WTC11 (cell line): ENCODE data around the gene ARMC2. TPM values are rescaled to one million over a fixed set of nuclear protein-coding genes. Genes with fewer than 3 reads are reported as not detected.

ENCODE experiments used
- ATAC-seq: fragments of 200-7000 bp; cut with Tn5 transposase; 2 replicates; pipeline ENCODE4 v1.10.0; 2021; ENCODE audit warnings: mild to moderate bottlenecking, moderate library complexity
- CTCF ChIA-PET: fragments of 300-600 bp; sonication (Branson Sonifier 250); formaldehyde crosslinking; loops from one replicate; lab custom pipeline; 2021; ENCODE audit warnings: antibody characterized with exemption; lab: Charles Lee
- POLR2A ChIA-PET: fragments of 350-600 bp; sonication (Branson Sonifier 250); formaldehyde crosslinking; loops from one replicate; lab custom pipeline; 2021; ENCODE audit warnings: antibody characterized with exemption; lab: Charles Lee
- DNase-seq: peaks from one replicate; pipeline ENCODE4 v3.0.0; 2021; ENCODE audit warnings: low spot score
- H3K27ac Mint-ChIP-seq: 2 replicates; pipeline ENCODE4 v1.8.0; 2021; ENCODE audit warnings: mixed read lengths
- H3K27me3 Mint-ChIP-seq: 2 replicates; pipeline ENCODE4 v1.8.0; 2021; ENCODE audit warnings: low read depth, mild to moderate bottlenecking, moderate library complexity, mixed read lengths
- H3K36me3 Mint-ChIP-seq: 2 replicates; pipeline ENCODE4 v1.8.0; 2021; ENCODE audit warnings: mixed read lengths
- H3K4me1 Mint-ChIP-seq: 2 replicates; pipeline ENCODE4 v1.8.0; 2022; ENCODE audit warnings: mixed read lengths
- H3K4me3 Mint-ChIP-seq: 2 replicates; pipeline ENCODE4 v1.8.0; 2021; ENCODE audit warnings: mild to moderate bottlenecking, moderate library complexity, mixed read lengths
- H3K9me3 Mint-ChIP-seq: 2 replicates; pipeline ENCODE4 v1.8.0; 2021; ENCODE audit warnings: mixed read lengths
- ATF1 ChIP-seq: sonication (generic); formaldehyde crosslinking; IDR thresholded peaks from 2 replicates; pipeline ENCODE4 v1.8.1; 2023; ENCODE audit warnings: mild to moderate bottlenecking, moderate library complexity, missing genetic modification reagents
- CBFB ChIP-seq: sonication (generic); formaldehyde crosslinking; IDR thresholded peaks from 2 replicates; pipeline ENCODE4 v1.8.1; 2022; ENCODE audit warnings: mild to moderate bottlenecking, low read depth, missing genetic modification reagents
- EMX1 ChIP-seq: fragments of 250-450 bp; sonication (Bioruptor Pico); IDR thresholded peaks from 2 replicates; pipeline ENCODE4 v1.8.0; 2021; ENCODE audit warnings: mild to moderate bottlenecking
- FOXJ3 ChIP-seq: sonication (generic); formaldehyde crosslinking; IDR thresholded peaks from 2 replicates; pipeline ENCODE4 v1.9.0; 2021; ENCODE audit warnings: missing genetic modification reagents, mild to moderate bottlenecking, borderline replicate concordance
- FOXP1 ChIP-seq: sonication (generic); formaldehyde crosslinking; IDR thresholded peaks from 2 replicates; pipeline ENCODE4 v1.8.0; 2022; ENCODE audit warnings: missing genetic modification reagents, mild to moderate bottlenecking, moderate library complexity, borderline replicate concordance
- GABPB1 ChIP-seq: sonication (generic); formaldehyde crosslinking; IDR thresholded peaks from 2 replicates; pipeline ENCODE4 v1.8.1; 2023; ENCODE audit warnings: mild to moderate bottlenecking, missing genetic modification reagents
- GRHL2 ChIP-seq: fragments of 250-450 bp; sonication (Bioruptor Pico); IDR thresholded peaks from 2 replicates; pipeline ENCODE4 v1.8.0; 2022; ENCODE audit warnings: mild to moderate bottlenecking, moderate library complexity; ENCODE audit not compliant: insufficient replicate concordance, severe bottlenecking
- HMGA2 ChIP-seq: fragments of 250-450 bp; sonication (Bioruptor Pico); IDR thresholded peaks from 2 replicates; pipeline ENCODE4 v1.4.0; 2021; ENCODE audit warnings: mild to moderate bottlenecking, moderate library complexity
- KAT7 ChIP-seq: sonication (generic); formaldehyde crosslinking; IDR thresholded peaks from 2 replicates; pipeline ENCODE4 v1.8.1; 2023; ENCODE audit warnings: missing genetic modification reagents, mild to moderate bottlenecking, borderline replicate concordance
- MYBL2 ChIP-seq: sonication (generic); formaldehyde crosslinking; IDR thresholded peaks from 2 replicates; pipeline ENCODE4 v1.8.1; 2023; ENCODE audit warnings: mild to moderate bottlenecking, moderate library complexity, missing genetic modification reagents
- NFATC4 ChIP-seq: fragments of 250-450 bp; sonication (Bioruptor Pico); IDR thresholded peaks from 2 replicates; pipeline ENCODE4 v1.9.0; 2021; ENCODE audit warnings: mild to moderate bottlenecking
- NFE2L1 ChIP-seq: sonication (generic); formaldehyde crosslinking; IDR thresholded peaks from 2 replicates; pipeline ENCODE4 v1.8.1; 2023; ENCODE audit warnings: missing genetic modification reagents
- NFYB ChIP-seq: sonication (generic); formaldehyde crosslinking; conservative IDR thresholded peaks from 2 replicates; pipeline ENCODE4 v1.8.0; 2022; ENCODE audit warnings: low read depth, missing genetic modification reagents
- PRDM15 ChIP-seq: sonication (generic); formaldehyde crosslinking; IDR thresholded peaks from 2 replicates; pipeline ENCODE4 v1.8.0; 2022; ENCODE audit warnings: missing genetic modification reagents
- PRRX2 ChIP-seq: fragments of 250-450 bp; sonication (Bioruptor Pico); IDR thresholded peaks from 2 replicates; pipeline ENCODE4 v1.8.0; 2021; ENCODE audit warnings: mild to moderate bottlenecking
- SMAD3 ChIP-seq: sonication (generic); formaldehyde crosslinking; IDR thresholded peaks from 2 replicates; pipeline ENCODE4 v1.8.0; 2022; ENCODE audit warnings: missing genetic modification reagents, mild to moderate bottlenecking, borderline replicate concordance
- SOX15 ChIP-seq: fragments of 250-450 bp; sonication (Bioruptor Pico); IDR thresholded peaks from 2 replicates; pipeline ENCODE4 v1.9.0; 2021; ENCODE audit warnings: mild to moderate bottlenecking
- SP1 ChIP-seq: sonication (generic); formaldehyde crosslinking; conservative IDR thresholded peaks from 2 replicates; pipeline ENCODE4 v1.8.1; 2022; ENCODE audit warnings: missing genetic modification reagents
- TEAD4 ChIP-seq: sonication (generic); formaldehyde crosslinking; IDR thresholded peaks from 2 replicates; pipeline ENCODE4 v1.8.0; 2022; ENCODE audit warnings: mild to moderate bottlenecking, missing genetic modification reagents
- total RNA-seq: library from RNA; stranded (reverse); gene quantifications from 3 replicates; pipeline ENCODE4 v1.2.3, GENCODE V29; 2021
- TF ChIP-seq, protein P1 (sequence below): sonication (generic); formaldehyde crosslinking; IDR thresholded peaks from 2 replicates; pipeline ENCODE4 v1.8.1; 2022; ENCODE audit warnings: low read depth, mild to moderate bottlenecking, moderate library complexity, missing genetic modification reagents, borderline replicate concordance
- TF ChIP-seq, protein P2 (sequence below): sonication (generic); formaldehyde crosslinking; IDR thresholded peaks from 2 replicates; pipeline ENCODE4 v1.8.0; 2022; ENCODE audit warnings: mild to moderate bottlenecking, missing genetic modification reagents
- TF ChIP-seq, protein P3 (sequence below): fragments of 250-450 bp; sonication (Bioruptor Pico); IDR thresholded peaks from 2 replicates; pipeline ENCODE4 v2.1.2; 2022; ENCODE audit warnings: mild to moderate bottlenecking, moderate library complexity
- TF ChIP-seq, protein P4 (sequence below): fragments of 250-450 bp; sonication (Bioruptor Pico); IDR thresholded peaks from 2 replicates; pipeline ENCODE4 v1.9.0; 2021; ENCODE audit warnings: moderate library complexity, mild to moderate bottlenecking, inconsistent platforms, borderline replicate concordance
- TF ChIP-seq, protein P5 (sequence below): sonication (generic); formaldehyde crosslinking; IDR thresholded peaks from 2 replicates; pipeline ENCODE4 v1.8.1; 2023; ENCODE audit warnings: mild to moderate bottlenecking, moderate library complexity, missing genetic modification reagents

The ARMC2 gene
- total RNA-seq, 1 experiment from 2014 or later = 5.2 TPM

GRCh38 chr6:108806665-108807064, 41.6 kb upstream of the ARMC2 start:
- TF ChIP-seq, protein P1, sequence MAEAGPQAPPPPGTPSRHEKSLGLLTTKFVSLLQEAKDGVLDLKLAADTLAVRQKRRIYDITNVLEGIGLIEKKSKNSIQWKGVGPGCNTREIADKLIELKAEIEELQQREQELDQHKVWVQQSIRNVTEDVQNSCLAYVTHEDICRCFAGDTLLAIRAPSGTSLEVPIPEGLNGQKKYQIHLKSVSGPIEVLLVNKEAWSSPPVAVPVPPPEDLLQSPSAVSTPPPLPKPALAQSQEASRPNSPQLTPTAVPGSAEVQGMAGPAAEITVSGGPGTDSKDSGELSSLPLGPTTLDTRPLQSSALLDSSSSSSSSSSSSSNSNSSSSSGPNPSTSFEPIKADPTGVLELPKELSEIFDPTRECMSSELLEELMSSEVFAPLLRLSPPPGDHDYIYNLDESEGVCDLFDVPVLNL (CRISPR knock-in tag) = no peak
- TF ChIP-seq MYBL2 (CRISPR knock-in tag) (no peak), SMAD3 (no peak), NFYB (CRISPR knock-in tag) (no peak), FOXP1 (CRISPR knock-in tag) (no peak), NFATC4 (CRISPR knock-in tag) (no peak), GABPB1 (CRISPR knock-in tag) (no peak), ATF1 (CRISPR knock-in tag) (no peak), FOXJ3 (no peak), SP1 (no peak), PRRX2 (CRISPR knock-in tag) (no peak), KAT7 (no peak)
- TF ChIP-seq, protein P2, sequence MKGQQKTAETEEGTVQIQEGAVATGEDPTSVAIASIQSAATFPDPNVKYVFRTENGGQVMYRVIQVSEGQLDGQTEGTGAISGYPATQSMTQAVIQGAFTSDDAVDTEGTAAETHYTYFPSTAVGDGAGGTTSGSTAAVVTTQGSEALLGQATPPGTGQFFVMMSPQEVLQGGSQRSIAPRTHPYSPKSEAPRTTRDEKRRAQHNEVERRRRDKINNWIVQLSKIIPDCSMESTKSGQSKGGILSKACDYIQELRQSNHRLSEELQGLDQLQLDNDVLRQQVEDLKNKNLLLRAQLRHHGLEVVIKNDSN (CRISPR knock-in tag) = no peak
- no peaks in the 10 kb centered on the region for H3K4me1 Mint-ChIP-seq
- H3K27me3 Mint-ChIP-seq = no peaks in the 10 kb centered on the region
- no peak for DNase-seq
- no peak overlapping the region for H3K4me3 Mint-ChIP-seq
- no peak overlapping the region for H3K27ac Mint-ChIP-seq
- CTCF ChIA-PET = interaction anchor here (0.7 kb wide), 1 partner anchor 31 kb away, joined by 5 read pairs; no protein-coding TSS in a partner anchor
- no peak for ATAC-seq
- no peaks in the 10 kb centered on the region for H3K36me3 Mint-ChIP-seq
- no peaks in the 10 kb centered on the region for H3K9me3 Mint-ChIP-seq
- POLR2A ChIA-PET = no interaction called here

DNA sequence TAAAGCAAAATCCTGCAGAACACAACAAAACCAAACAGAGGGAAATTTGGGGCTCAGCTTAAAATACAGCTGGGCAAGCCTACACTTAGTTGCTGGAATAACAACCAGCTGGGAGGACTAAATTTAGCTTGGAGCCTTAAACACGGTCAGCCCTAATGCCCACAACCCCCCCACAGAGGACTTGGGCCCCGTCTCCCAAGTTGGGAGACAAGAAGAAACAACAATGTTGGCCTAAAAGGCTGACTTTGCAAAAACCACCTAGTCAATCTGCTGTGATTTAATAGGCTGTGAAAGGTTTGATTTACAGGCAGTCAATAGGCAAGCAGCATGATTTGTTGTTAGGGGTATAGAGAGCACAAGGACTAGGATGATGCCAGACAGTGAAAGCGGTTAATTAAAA, 40.3 kb upstream of the ARMC2 start:
- no peaks in the 10 kb centered on the region for H3K27me3 Mint-ChIP-seq
- H3K9me3 Mint-ChIP-seq = no peaks in the 10 kb centered on the region
- no peak for DNase-seq
- no peaks in the 10 kb centered on the region for H3K4me1 Mint-ChIP-seq
- H3K36me3 Mint-ChIP-seq = no peaks in the 10 kb centered on the region
- ChIA-PET POLR2A (no interaction called here), CTCF (no interaction called here)
- H3K27ac Mint-ChIP-seq = no peak overlapping the region
- no peak overlapping the region for H3K4me3 Mint-ChIP-seq
- no peak for ATAC-seq
- no peak for TF ChIP-seq EMX1 (CRISPR knock-in tag)
- TF ChIP-seq CBFB (CRISPR knock-in tag) = no peak
- no peak for TF ChIP-seq TEAD4 (CRISPR knock-in tag)
- TF ChIP-seq, protein P3, sequence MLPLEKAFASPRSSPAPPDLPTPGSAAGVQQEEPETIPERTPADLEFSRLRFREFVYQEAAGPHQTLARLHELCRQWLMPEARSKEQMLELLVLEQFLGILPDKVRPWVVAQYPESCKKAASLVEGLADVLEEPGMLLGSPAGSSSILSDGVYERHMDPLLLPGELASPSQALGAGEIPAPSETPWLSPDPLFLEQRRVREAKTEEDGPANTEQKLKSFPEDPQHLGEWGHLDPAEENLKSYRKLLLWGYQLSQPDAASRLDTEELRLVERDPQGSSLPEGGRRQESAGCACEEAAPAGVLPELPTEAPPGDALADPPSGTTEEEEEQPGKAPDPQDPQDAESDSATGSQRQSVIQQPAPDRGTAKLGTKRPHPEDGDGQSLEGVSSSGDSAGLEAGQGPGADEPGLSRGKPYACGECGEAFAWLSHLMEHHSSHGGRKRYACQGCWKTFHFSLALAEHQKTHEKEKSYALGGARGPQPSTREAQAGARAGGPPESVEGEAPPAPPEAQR (CRISPR knock-in tag) = no peak
- TF ChIP-seq, protein P1 (CRISPR knock-in tag) = no peak
- TF ChIP-seq, protein P4, sequence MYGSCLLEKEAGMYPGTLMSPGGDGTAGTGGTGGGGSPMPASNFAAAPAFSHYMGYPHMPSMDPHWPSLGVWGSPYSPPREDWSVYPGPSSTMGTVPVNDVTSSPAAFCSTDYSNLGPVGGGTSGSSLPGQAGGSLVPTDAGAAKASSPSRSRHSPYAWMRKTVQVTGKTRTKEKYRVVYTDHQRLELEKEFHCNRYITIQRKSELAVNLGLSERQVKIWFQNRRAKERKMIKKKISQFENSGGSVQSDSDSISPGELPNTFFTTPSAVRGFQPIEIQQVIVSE = no peak
- no peak for TF ChIP-seq SMAD3
- TF ChIP-seq GRHL2 (CRISPR knock-in tag) = no peak
- no peak for TF ChIP-seq HMGA2 (CRISPR knock-in tag)
- no peak for TF ChIP-seq SOX15 (CRISPR knock-in tag)
- no peak for TF ChIP-seq KAT7
- TF ChIP-seq NFE2L1 (CRISPR knock-in tag) = no peak
- TF ChIP-seq, protein P5, sequence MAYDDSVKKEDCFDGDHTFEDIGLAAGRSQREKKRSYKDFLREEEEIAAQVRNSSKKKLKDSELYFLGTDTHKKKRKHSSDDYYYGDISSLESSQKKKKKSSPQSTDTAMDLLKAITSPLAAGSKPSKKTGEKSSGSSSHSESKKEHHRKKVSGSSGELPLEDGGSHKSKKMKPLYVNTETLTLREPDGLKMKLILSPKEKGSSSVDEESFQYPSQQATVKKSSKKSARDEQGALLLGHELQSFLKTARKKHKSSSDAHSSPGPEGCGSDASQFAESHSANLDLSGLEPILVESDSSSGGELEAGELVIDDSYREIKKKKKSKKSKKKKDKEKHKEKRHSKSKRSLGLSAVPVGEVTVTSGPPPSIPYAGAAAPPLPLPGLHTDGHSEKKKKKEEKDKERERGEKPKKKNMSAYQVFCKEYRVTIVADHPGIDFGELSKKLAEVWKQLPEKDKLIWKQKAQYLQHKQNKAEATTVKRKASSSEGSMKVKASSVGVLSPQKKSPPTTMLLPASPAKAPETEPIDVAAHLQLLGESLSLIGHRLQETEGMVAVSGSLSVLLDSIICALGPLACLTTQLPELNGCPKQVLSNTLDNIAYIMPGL (CRISPR knock-in tag) = no peak
- no peak for TF ChIP-seq PRDM15 (CRISPR knock-in tag)
- no peak for TF ChIP-seq PRRX2 (CRISPR knock-in tag)
